ENCODE measurements around the gene BBS9.

DNA sequence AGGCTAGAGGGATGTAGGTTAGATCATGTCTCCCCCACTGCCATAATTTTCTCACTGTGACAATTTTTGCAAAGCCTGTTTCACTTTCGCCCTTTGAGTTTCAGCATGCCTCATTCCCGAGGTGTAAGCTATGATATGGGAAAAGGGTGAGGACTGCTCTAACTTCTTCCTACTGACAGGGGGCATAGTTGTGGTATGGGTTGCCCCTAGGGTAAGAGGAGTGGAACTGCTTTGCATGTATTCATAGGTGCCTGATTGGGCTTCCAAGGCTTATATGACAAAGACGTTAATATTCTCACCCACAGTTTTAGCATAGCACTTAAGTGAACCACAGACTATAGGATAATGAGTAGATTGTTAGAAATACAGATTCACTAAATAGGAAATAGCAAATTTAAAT lies 148.7 kb downstream of the BBS9 start:
- TF ChIP-seq, protein P1, sequence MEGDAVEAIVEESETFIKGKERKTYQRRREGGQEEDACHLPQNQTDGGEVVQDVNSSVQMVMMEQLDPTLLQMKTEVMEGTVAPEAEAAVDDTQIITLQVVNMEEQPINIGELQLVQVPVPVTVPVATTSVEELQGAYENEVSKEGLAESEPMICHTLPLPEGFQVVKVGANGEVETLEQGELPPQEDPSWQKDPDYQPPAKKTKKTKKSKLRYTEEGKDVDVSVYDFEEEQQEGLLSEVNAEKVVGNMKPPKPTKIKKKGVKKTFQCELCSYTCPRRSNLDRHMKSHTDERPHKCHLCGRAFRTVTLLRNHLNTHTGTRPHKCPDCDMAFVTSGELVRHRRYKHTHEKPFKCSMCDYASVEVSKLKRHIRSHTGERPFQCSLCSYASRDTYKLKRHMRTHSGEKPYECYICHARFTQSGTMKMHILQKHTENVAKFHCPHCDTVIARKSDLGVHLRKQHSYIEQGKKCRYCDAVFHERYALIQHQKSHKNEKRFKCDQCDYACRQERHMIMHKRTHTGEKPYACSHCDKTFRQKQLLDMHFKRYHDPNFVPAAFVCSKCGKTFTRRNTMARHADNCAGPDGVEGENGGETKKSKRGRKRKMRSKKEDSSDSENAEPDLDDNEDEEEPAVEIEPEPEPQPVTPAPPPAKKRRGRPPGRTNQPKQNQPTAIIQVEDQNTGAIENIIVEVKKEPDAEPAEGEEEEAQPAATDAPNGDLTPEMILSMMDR (IDR thresholded peaks at IDR 0.05) = no peak
- no peak for TF ChIP-seq POLR2A (IDR thresholded peaks at IDR 0.05)

Measured in testis (tissue), 2 donors.